Sigmoid colon (tissue), 4 donors: ENCODE results near the gene ANO4.

Experiments
- CTCF ChIP-seq, 4 experiments: fragments of 450-650 bp in 3 of 4; fragments of 200-600 bp in 1 of 4; IDR thresholded peaks; one replicate each; pipeline ENCODE4 v1.5.1; 2016 to 2019; ENCODE audit warnings: antibody characterized with exemption in 4 of 4, mild to moderate bottlenecking in 3 of 4, moderate library complexity in 2 of 4
- EP300 ChIP-seq, 4 donors: sonication (generic); formaldehyde crosslinking; IDR thresholded peaks; one replicate each; pipeline ENCODE4 v1.6.1; 2017; ENCODE audit warnings: antibody characterized with exemption in 4 of 4
- POLR2A ChIP-seq, 2 donors: fragments of 450-650 bp; IDR thresholded peaks; one replicate each; pipeline ENCODE4 v1.6.1; 2016; ENCODE audit warnings: antibody characterized with exemption in 2 of 2, mild to moderate bottlenecking in 2 of 2, moderate library complexity in 2 of 2
- POLR2AphosphoS5 ChIP-seq, 4 donors: sonication (generic); formaldehyde crosslinking; IDR thresholded peaks; one replicate each; pipeline ENCODE4 v1.6.1; 2017; ENCODE audit warnings: antibody characterized with exemption in 4 of 4

GRCh38 chr12:100868487-100868886, 73.9 kb downstream of the ANO4 start:
- TF ChIP-seq CTCF (IDR thresholded peaks at IDR 0.05), result no peak
- TF ChIP-seq POLR2A (IDR thresholded peaks at IDR 0.05), result no peak
- no peak for TF ChIP-seq POLR2AphosphoS5 (IDR thresholded peaks at IDR 0.05)
- TF ChIP-seq EP300 (IDR thresholded peaks at IDR 0.05), result no peak
